OCI-LY3 (cell line): Measurements from ENCODE around the gene LMBRD2.
A peak's percentile ranks its signal among the peaks of the same experiment; 100 is the strongest.

Source experiments
- H2AFZ ChIP-seq: fragments of 200-600, 300-600 bp; shearing (Covaris generic); 2 replicates; pipeline ENCODE4 v1.6.0; 2014; ENCODE audit warnings: antibody characterized with exemption, low read depth, low read length
- H3K27ac ChIP-seq: fragments of 200-600, 300-600 bp; sonication (generic); 2 replicates; pipeline ENCODE4 v1.5.1; 2014; ENCODE audit warnings: mild to moderate bottlenecking, low read length, moderate library complexity, mixed read lengths
- H3K27me3 ChIP-seq: fragments of 200-600, 300-600 bp; sonication (generic); 2 replicates; pipeline ENCODE4 v1.6.1; 2014; ENCODE audit warnings: low read depth, low read length, mixed read lengths
- H3K36me3 ChIP-seq: fragments of 200-600, 300-600 bp; sonication (generic); replicated peaks from 2 replicates; pipeline ENCODE3; 2014; ENCODE audit warnings: low read depth, low read length, mixed read lengths
- H3K4me1 ChIP-seq: fragments of 300-600, 200-600 bp; sonication (generic); 2 replicates; pipeline ENCODE4 v1.6.1; 2014; ENCODE audit warnings: low read length, mixed read lengths
- H3K4me2 ChIP-seq: fragments of 200-600, 300-600 bp; sonication (generic); 2 replicates; pipeline ENCODE4 v1.6.1; 2014; ENCODE audit warnings: low read length, mixed read lengths
- H3K4me3 ChIP-seq: fragments of 300-600, 200-600 bp; sonication (generic); 2 replicates; pipeline ENCODE4 v1.5.1; 2014; ENCODE audit warnings: antibody characterized with exemption, mild to moderate bottlenecking, low read length, moderate library complexity
- H3K79me2 ChIP-seq: fragments of 300-600, 200-600 bp; shearing (Covaris generic); 2 replicates; pipeline ENCODE4 v1.6.1; 2014; ENCODE audit warnings: mild to moderate bottlenecking, low read length, mixed read lengths
- H3K9ac ChIP-seq: fragments of 300-600, 200-600 bp; shearing (Covaris generic); 2 replicates; pipeline ENCODE4 v1.6.0; 2014; ENCODE audit warnings: mild to moderate bottlenecking, low read length, moderate library complexity
- H3K9me3 ChIP-seq: fragments of 200-600, 300-600 bp; shearing (Covaris generic); 2 replicates; pipeline ENCODE4 v1.6.1; 2014; ENCODE audit warnings: low read length, mixed read lengths; ENCODE audit not compliant: insufficient read depth
- H4K20me1 ChIP-seq: fragments of 200-600, 300-600 bp; sonication (generic); 2 replicates; pipeline ENCODE4 v1.6.1; 2016; ENCODE audit warnings: low read length, mixed read lengths; ENCODE audit not compliant: insufficient read depth
- EZH2phosphoT487 ChIP-seq: fragments of 200-600 bp; shearing (Covaris generic); IDR thresholded peaks from 2 replicates; pipeline ENCODE4 v1.6.1; 2018; ENCODE audit warnings: antibody characterized with exemption, mixed run types, low read depth
- TF ChIP-seq, protein P1 (sequence below): fragments of 200-600, 300-600 bp; sonication (generic); IDR thresholded peaks from 2 replicates; pipeline ENCODE4 v1.5.1; 2014; ENCODE audit warnings: antibody characterized with exemption, low read length, low read depth

LMBRD2 gene

DNA sequence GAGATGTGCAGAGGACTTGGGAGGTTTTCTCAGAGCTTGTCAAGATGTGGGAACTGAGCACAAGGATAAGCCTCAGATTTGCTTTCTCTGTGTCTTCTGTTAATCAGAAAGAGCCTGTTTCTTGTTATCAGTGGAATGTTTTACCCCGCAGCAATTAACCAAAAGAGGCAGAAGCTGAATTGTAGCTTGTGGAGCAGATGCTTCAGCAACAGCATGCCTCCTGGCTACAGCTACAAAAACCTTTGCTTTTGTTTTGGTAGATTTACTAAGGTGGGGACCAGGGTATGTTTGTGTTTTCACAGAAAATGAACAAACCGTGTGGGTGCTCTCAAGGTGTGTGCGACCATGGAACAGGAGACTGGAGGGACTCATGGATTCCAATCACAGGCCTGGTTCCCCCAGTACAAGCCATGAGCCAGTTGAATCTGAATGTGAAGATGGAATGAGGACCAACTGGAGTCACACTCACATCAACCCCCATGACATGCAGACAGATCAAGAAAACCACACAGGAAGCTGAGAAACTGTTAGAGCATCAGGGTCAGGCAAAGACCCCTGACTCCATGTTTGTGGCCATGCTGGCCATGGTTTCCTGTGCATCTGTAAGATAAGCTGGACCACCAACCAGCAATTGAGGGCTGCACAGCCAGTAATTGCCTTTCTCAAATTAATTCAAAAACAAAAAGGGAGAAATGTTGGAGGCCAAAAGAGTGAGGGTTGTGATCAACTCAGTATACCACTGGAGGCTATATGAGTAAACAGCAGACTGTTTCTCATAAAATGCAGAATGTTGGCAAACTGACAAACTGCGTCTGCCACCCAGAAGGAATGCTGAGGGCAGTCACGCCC is 91.9 kb downstream of the LMBRD2 start:
- no peaks in the 10 kb centered on the region for H3K9me3 ChIP-seq
- peaks cover 5% of the 10 kb centered on the region; the same call in 1 of the 2 replicates for H3K27me3 ChIP-seq
- no peaks in the 10 kb centered on the region for H4K20me1 ChIP-seq
- H3K4me1 ChIP-seq: no peaks in the 10 kb centered on the region
- no peak for TF ChIP-seq EZH2phosphoT487
- TF ChIP-seq, protein P1, sequence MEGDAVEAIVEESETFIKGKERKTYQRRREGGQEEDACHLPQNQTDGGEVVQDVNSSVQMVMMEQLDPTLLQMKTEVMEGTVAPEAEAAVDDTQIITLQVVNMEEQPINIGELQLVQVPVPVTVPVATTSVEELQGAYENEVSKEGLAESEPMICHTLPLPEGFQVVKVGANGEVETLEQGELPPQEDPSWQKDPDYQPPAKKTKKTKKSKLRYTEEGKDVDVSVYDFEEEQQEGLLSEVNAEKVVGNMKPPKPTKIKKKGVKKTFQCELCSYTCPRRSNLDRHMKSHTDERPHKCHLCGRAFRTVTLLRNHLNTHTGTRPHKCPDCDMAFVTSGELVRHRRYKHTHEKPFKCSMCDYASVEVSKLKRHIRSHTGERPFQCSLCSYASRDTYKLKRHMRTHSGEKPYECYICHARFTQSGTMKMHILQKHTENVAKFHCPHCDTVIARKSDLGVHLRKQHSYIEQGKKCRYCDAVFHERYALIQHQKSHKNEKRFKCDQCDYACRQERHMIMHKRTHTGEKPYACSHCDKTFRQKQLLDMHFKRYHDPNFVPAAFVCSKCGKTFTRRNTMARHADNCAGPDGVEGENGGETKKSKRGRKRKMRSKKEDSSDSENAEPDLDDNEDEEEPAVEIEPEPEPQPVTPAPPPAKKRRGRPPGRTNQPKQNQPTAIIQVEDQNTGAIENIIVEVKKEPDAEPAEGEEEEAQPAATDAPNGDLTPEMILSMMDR: no peak
- H3K9ac ChIP-seq: no peak overlapping the region
- H3K36me3 ChIP-seq: no peaks in the 10 kb centered on the region
- no peak overlapping the region for H3K27ac ChIP-seq
- H3K4me2 ChIP-seq: peak overlapping the region; percentile 59
- H2AFZ ChIP-seq: no peak overlapping the region
- peak overlapping the region; percentile 47; the same call in 1 of the 2 replicates for H3K4me3 ChIP-seq
- H3K79me2 ChIP-seq: no peaks in the 10 kb centered on the region

DNA sequence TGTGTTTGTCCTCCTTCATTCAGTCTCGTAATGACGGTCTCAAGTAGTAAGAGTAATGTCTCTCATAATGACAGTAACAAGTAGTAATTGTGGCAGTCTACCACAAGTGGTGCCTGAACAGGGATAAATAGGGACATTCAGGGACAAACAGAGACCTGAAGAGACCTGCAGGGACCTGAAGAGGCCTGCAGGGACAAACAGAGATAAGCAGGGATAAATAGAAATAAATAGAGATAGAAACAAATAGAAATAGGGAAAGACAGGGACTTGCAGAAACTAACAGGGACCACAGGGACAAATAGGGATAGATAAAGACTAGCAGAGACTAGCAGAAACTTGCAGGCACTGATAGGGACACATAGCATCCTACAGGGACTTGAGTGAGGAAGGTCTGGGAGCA is 92.9 kb downstream of the LMBRD2 start:
- H3K9me3 ChIP-seq: no peaks in the 10 kb centered on the region
- H4K20me1 ChIP-seq: no peaks in the 10 kb centered on the region
- H2AFZ ChIP-seq: no peak overlapping the region
- H3K4me2 ChIP-seq: no peak overlapping the region
- no peaks in the 10 kb centered on the region for H3K79me2 ChIP-seq
- H3K27ac ChIP-seq: no peak overlapping the region
- no peak overlapping the region for H3K9ac ChIP-seq
- TF ChIP-seq, protein P1: no peak
- no peak for TF ChIP-seq EZH2phosphoT487
- no peak overlapping the region for H3K4me3 ChIP-seq
- peaks cover 5% of the 10 kb centered on the region; the same call in 1 of the 2 replicates for H3K27me3 ChIP-seq
- no peaks in the 10 kb centered on the region for H3K4me1 ChIP-seq
- no peaks in the 10 kb centered on the region for H3K36me3 ChIP-seq

DNA sequence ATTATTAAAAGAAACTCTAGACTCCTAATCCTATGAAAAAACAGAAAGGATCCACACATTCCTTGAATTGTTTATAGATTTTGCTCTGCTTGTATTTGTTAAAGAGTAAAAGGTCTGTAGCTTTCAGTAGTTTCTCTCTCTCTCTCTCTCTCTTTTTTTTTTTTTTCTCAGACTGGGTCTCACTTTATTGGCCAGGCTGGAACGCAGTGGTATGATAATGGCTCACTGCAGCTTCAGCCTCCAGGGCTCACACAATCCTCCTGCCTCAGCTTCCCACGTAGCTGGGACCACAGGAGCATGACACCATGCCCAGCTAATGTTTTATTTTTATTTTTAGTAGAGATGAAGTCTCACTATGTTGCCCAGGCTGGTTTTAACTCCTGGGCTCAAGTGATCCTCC is 94.3 kb downstream of the LMBRD2 start:
- Histone ChIP-seq H3K36me3 (no peaks in the 10 kb centered on the region), H3K4me1 (no peaks in the 10 kb centered on the region), H3K27me3 (peaks cover 5% of the 10 kb centered on the region; the same call in 1 of the 2 replicates), H3K4me3 (no peak overlapping the region), H2AFZ (no peak overlapping the region), H4K20me1 (no peaks in the 10 kb centered on the region), H3K79me2 (no peaks in the 10 kb centered on the region), H3K9me3 (no peaks in the 10 kb centered on the region), H3K4me2 (no peak overlapping the region), H3K9ac (no peak overlapping the region), H3K27ac (no peak overlapping the region)
- TF ChIP-seq EZH2phosphoT487: no peak
- TF ChIP-seq, protein P1: no peak

DNA sequence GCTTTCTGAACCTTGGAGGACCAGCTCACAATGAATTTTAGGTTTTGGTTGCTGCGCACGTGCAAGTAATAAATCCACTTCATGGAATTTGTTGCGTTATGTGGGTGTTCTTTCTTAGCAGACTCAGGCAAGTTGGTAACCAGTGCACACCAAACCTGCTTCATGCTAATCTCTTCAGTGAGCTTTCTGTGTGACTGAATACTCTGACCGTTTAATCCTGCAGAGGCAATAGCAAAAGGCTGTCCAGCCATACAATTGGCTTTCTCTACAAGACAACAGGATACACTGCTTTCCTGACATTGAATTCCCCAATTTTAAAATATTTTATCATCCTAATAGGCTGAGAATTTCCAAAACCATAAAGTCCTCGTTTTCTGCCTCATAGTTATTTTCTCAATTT is 95.3 kb downstream of the LMBRD2 start:
- H3K9ac ChIP-seq: no peak overlapping the region
- no peak overlapping the region for H3K4me3 ChIP-seq
- no peaks in the 10 kb centered on the region for H3K9me3 ChIP-seq
- no peaks in the 10 kb centered on the region for H3K79me2 ChIP-seq
- H2AFZ ChIP-seq: no peak overlapping the region
- H3K27me3 ChIP-seq: peaks cover 5% of the 10 kb centered on the region; the same call in 1 of the 2 replicates
- no peaks in the 10 kb centered on the region for H4K20me1 ChIP-seq
- no peaks in the 10 kb centered on the region for H3K36me3 ChIP-seq
- no peak overlapping the region for H3K4me2 ChIP-seq
- no peaks in the 10 kb centered on the region for H3K4me1 ChIP-seq
- no peak overlapping the region for H3K27ac ChIP-seq
- TF ChIP-seq, protein P1: no peak
- no peak for TF ChIP-seq EZH2phosphoT487
